22Rv1 (cell line): Measurements from ENCODE around the gene GMPR2.
"Not testable (repeated sequence)": the region's sequence is repeated elsewhere in the genome, so short reads cannot be mapped to it uniquely, and the experiment has no call there.

ENCODE experiments used
- H3K27ac ChIP-seq: fragments of 450-650 bp; 2 replicates; pipeline ENCODE4 v1.5.1; 2017
- CTCF ChIP-seq: fragments of 450-650 bp; IDR thresholded peaks from 2 replicates; pipeline ENCODE4 v1.5.1; 2017; ENCODE audit warnings: mild to moderate bottlenecking
- ZFX ChIP-seq: fragments of 450-650 bp; IDR thresholded peaks from 2 replicates; pipeline ENCODE4 v1.6.1; 2017; ENCODE audit warnings: antibody characterized with exemption, borderline replicate concordance

GMPR2 gene

GRCh38 chr14:24195186-24196070 is 37.3 kb upstream of the GMPR2 start, which contains the start of gene TM9SF1:
TSS of gene TM9SF1 (minus strand) at chr14:24195441. CDS start at chr14:24195019, 422 bp downstream.
- no peak for TF ChIP-seq CTCF
- TF ChIP-seq ZFX = no peak
- peak within 1 kb of the TSS; percentile 92 for H3K27ac ChIP-seq

- peak overlapping the region; percentile 92 for H3K27ac ChIP-seq
- TF ChIP-seq CTCF = no peak
- TF ChIP-seq ZFX = no peak
Measured at GRCh38 chr14:24196071-24197055, 36.4 kb upstream of the GMPR2 start.

GRCh38 chr14:24197056-24197450 is 35.7 kb upstream of the GMPR2 start:
- peak overlapping the region; percentile 92 for H3K27ac ChIP-seq
- TF ChIP-seq ZFX (no peak), CTCF (no peak)

- TF ChIP-seq ZFX (no peak), CTCF (no peak)
- H3K27ac ChIP-seq = no peak overlapping the region
Measured at GRCh38 chr14:24198814-24199524, 33.8 kb upstream of the GMPR2 start.

GRCh38 chr14:24202538-24202937 is 30.2 kb upstream of the GMPR2 start:
- H3K27ac ChIP-seq = not testable (repeated sequence)

GRCh38 chr14:24203249-24203886 is 29.4 kb upstream of the GMPR2 start:
- H3K27ac ChIP-seq = not testable (repeated sequence)

GRCh38 chr14:24204163-24205146 is 28.3 kb upstream of the GMPR2 start:
- H3K27ac ChIP-seq = no peak overlapping the region

More at GRCh38 chr14:24204163-24205146, 28.3 kb upstream of the GMPR2 start:
- TF ChIP-seq CTCF = no peak
- no peak for TF ChIP-seq ZFX
